ENCODE results near the gene NARF. TPM values are rescaled to one million over a fixed set of nuclear protein-coding genes. Genes with fewer than 3 reads are reported as not detected.
"Not testable (repeated sequence)": the region's sequence is repeated elsewhere in the genome, so short reads cannot be mapped to it uniquely, and the experiment has no call there.

NARF gene
- polyA plus RNA-seq, 5 donors, result 91.2 to 122 (median 108) TPM

DNA sequence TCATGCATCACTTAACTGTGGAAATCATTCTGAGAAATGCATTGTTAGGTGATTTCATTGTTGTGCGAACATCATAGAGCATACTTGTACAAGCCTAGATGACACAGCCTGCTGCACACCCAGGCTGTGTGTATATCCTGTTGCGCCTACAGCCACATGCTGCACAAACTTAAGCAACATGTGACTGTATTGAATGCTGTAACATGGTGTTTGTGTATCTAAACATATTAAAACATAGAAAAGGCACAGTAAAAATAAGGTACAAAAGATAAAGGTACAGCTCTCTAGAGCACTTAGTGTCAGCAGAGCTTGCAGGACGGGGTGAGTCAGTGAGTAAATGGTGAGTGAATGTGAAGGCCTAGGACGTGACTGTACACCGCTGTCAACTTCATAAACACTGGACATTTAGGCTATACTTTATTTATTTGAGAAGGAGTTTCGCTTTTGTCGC, 72.9 kb downstream of the NARF start:
- DNase-seq, result no peak

- DNase-seq, result no peak
Observed at GRCh38 chr17:82534401-82534812, 75.9 kb downstream of the NARF start.

GRCh38 chr17:82536512-82537201, 78.1 kb downstream of the NARF start:
- peak in 1 of 2 donors; percentile 43 for DNase-seq

DNA sequence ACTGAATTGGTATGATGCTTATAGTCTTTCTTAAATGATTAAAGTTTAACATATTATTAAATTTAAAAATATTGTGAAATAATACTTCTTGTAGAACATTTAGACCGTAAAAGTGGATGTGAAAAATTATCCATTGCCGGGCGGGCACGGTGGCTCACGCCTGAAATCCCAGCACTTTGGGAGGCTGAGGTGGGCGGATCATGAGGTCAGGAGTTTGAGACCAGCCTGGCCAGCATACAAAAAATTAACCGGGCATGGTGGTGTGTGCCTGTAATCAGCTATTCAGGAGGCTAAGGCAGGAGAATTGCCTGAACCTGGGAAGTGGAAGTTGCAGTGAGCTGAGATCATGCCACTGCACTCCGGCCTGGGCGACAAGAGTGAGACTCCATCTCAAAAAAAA, 78.7 kb downstream of the NARF start:
- DNase-seq, result not testable (repeated sequence)

DNA sequence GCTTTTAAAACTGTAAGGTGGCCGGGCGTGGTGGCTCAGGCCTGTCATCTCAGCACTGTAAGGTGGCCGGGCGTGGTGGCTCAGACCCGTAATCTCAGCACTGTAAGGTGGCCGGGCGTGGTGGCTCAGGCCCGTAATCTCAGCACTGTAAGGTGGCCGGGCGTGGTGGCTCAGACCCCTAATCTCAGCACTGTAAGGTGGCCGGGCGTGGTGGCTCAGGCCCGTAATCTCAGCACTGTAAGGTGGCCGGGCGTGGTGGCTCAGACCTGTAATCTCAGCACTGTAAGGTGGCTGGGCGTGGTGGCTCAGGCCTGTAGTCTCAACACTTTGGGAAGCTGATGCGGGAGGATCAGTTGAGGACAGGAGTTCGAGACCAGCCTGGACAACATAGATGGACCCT, 80.5 kb downstream of the NARF start:
- DNase-seq, result not testable (repeated sequence)

Other genes starting within 250 kb of the NARF start
- 10 to 100 TPM; 42.5 to 68.9 (median 64.8) TPM for gene CCDC57, start 245.9 kb upstream of the NARF start, polyA plus RNA-seq (ENCODE audit: insufficient read depth in 1 of 5, insufficient read length in 5 of 5, low replicate concordance in 1 of 5)
- gene SLC16A3, start 229.7 kb upstream of the NARF start, polyA plus RNA-seq (ENCODE audit: insufficient read depth in 1 of 5, insufficient read length in 5 of 5, low replicate concordance in 1 of 5), result 10 to 100 TPM; 10.2 to 23.4 (median 20.1) TPM
- gene CSNK1D, start 185.0 kb upstream of the NARF start, polyA plus RNA-seq (ENCODE audit: insufficient read depth in 1 of 5, insufficient read length in 5 of 5, low replicate concordance in 1 of 5), result 100 to 1,000 TPM in 4 of 5 donors, 10 to 100 TPM in 1; 89.6 to 138 (median 108) TPM
- gene CD7, start 141.1 kb upstream of the NARF start, polyA plus RNA-seq (ENCODE audit: insufficient read depth in 1 of 5, insufficient read length in 5 of 5, low replicate concordance in 1 of 5), result 1 to 10 TPM in 4 of 5 donors, under 1 TPM in 1; 0.95 to 2.5 (median 1.2) TPM
- gene SECTM1, start 125.0 kb upstream of the NARF start, polyA plus RNA-seq (ENCODE audit: insufficient read depth in 1 of 5, insufficient read length in 5 of 5, low replicate concordance in 1 of 5), result 1 to 10 TPM; 1.4 to 3.7 (median 1.9) TPM
- gene TEX19, start 99.5 kb upstream of the NARF start, polyA plus RNA-seq (ENCODE audit: insufficient read depth in 1 of 5, insufficient read length in 5 of 5, low replicate concordance in 1 of 5), result not detected
- under 1 TPM in 1 of 5 donors, not detected in 4; 0.45 TPM for gene UTS2R, start 87.0 kb upstream of the NARF start, polyA plus RNA-seq (ENCODE audit: insufficient read depth in 1 of 5, insufficient read length in 5 of 5, low replicate concordance in 1 of 5)
- 10 to 100 TPM; 31.0 to 50.9 (median 39.1) TPM for gene HEXD, start 40.4 kb upstream of the NARF start, polyA plus RNA-seq (ENCODE audit: insufficient read depth in 1 of 5, insufficient read length in 5 of 5, low replicate concordance in 1 of 5)
- gene OGFOD3, start 40.2 kb upstream of the NARF start, polyA plus RNA-seq (ENCODE audit: insufficient read depth in 1 of 5, insufficient read length in 5 of 5, low replicate concordance in 1 of 5), result 10 to 100 TPM; 18.5 to 35.4 (median 26.2) TPM
- gene CYBC1, start 8.0 kb upstream of the NARF start, polyA plus RNA-seq (ENCODE audit: insufficient read depth in 1 of 5, insufficient read length in 5 of 5, low replicate concordance in 1 of 5), result 10 to 100 TPM; 40.8 to 54.6 (median 48.9) TPM
- 10 to 100 TPM; 29.2 to 41.7 (median 34.8) TPM for gene FOXK2, start 61.0 kb downstream of the NARF start, polyA plus RNA-seq (ENCODE audit: insufficient read depth in 1 of 5, insufficient read length in 5 of 5, low replicate concordance in 1 of 5)
- gene WDR45B, start 189.7 kb downstream of the NARF start, polyA plus RNA-seq (ENCODE audit: insufficient read depth in 1 of 5, insufficient read length in 5 of 5, low replicate concordance in 1 of 5), result 10 to 100 TPM; 74.0 to 95.4 (median 86.4) TPM
- 10 to 100 TPM; 15.4 to 31.9 (median 22.4) TPM for gene RAB40B, start 240.0 kb downstream of the NARF start, polyA plus RNA-seq (ENCODE audit: insufficient read depth in 1 of 5, insufficient read length in 5 of 5, low replicate concordance in 1 of 5)

Data from right lung (tissue), 5 donors.